Measurements from ENCODE around the gene CYB561A3.

- TF ChIP-seq HINFP (CRISPR knock-in tag; IDR thresholded peaks at IDR 0.05; ENCODE audit: low read depth) = no peak
- TF ChIP-seq PATZ1 (CRISPR knock-in tag; IDR thresholded peaks at IDR 0.05) = no peak
- TF ChIP-seq MLX (CRISPR knock-in tag; IDR thresholded peaks at IDR 0.05) = no peak
- no peak for TF ChIP-seq ZNF710 (CRISPR knock-in tag; IDR thresholded peaks at IDR 0.05; ENCODE audit: borderline replicate concordance)
- no peak for TF ChIP-seq CTCF (CRISPR knock-in tag; IDR thresholded peaks at IDR 0.05)
- TF ChIP-seq CEBPB (IDR thresholded peaks at IDR 0.05; ENCODE audit: borderline replicate concordance, low read depth, low read length) = no peak
- TF ChIP-seq ZSCAN31 (CRISPR knock-in tag; IDR thresholded peaks at IDR 0.05; ENCODE audit: low read depth) = no peak
- TF ChIP-seq CREB1 (IDR thresholded peaks at IDR 0.05) = no peak
- TF ChIP-seq CREB1 (CRISPR knock-in tag; IDR thresholded peaks at IDR 0.05) = no peak
Measured at GRCh38 chr11:61375761-61376108, 14.1 kb upstream of the CYB561A3 start.

Measured in HepG2 (cell line).